Smooth muscle cell (in vitro differentiated cells): ENCODE results near the gene CNOT11. TPM values are rescaled to one million over a fixed set of nuclear protein-coding genes. Genes with fewer than 3 reads are reported as not detected.

Experiments
- DNase-seq: peaks from one replicate; lab custom pipeline; 2025; ENCODE audit not compliant: unreplicated experiment; lab: John Stamatoyannopoulos, UW
- H2AFZ ChIP-seq: fragments of 200-600 bp; sonication (generic); 2 replicates; pipeline ENCODE4 v1.6.0; 2016; ENCODE audit warnings: antibody characterized with exemption, low read depth, mild to moderate bottlenecking
- H3F3A ChIP-seq: fragments of 200-600 bp; sonication (generic); 2 replicates; pipeline ENCODE4 v1.6.0; 2017; ENCODE audit warnings: antibody characterized with exemption, low read depth
- H3K27ac ChIP-seq: fragments of 200-600 bp; sonication (generic); 2 replicates; pipeline ENCODE4 v1.5.1; 2016; ENCODE audit warnings: low read depth, mild to moderate bottlenecking
- H3K27me3 ChIP-seq: fragments of 200-600 bp; sonication (generic); 2 replicates; pipeline ENCODE4 v1.6.1; 2016; ENCODE audit warnings: low read depth, mild to moderate bottlenecking
- H3K36me3 ChIP-seq: fragments of 200-600 bp; sonication (generic); 2 replicates; pipeline ENCODE4 v1.5.1; 2016; ENCODE audit warnings: low read depth
- H3K4me1 ChIP-seq: fragments of 200-600 bp; sonication (generic); 2 replicates; pipeline ENCODE4 v1.5.1; 2016; ENCODE audit warnings: low read depth
- H3K4me2 ChIP-seq: fragments of 200-600 bp; sonication (generic); 2 replicates; pipeline ENCODE4 v1.6.0; 2016; ENCODE audit warnings: mild to moderate bottlenecking
- H3K4me3 ChIP-seq: fragments of 200-600 bp; sonication (generic); 2 replicates; pipeline ENCODE4 v1.5.1; 2016; ENCODE audit warnings: mild to moderate bottlenecking
- H3K79me2 ChIP-seq: fragments of 200-600 bp; sonication (generic); 2 replicates; pipeline ENCODE4 v1.6.0; 2016; ENCODE audit warnings: low read depth, mild to moderate bottlenecking
- H3K9ac ChIP-seq: fragments of 200-600 bp; sonication (generic); 2 replicates; pipeline ENCODE4 v1.6.0; 2016; ENCODE audit warnings: low read depth
- H3K9me3 ChIP-seq: fragments of 200-600 bp; sonication (generic); replicated peaks from 2 replicates; pipeline ENCODE4 v1.5.1; 2016; ENCODE audit warnings: low read depth
- H4K20me1 ChIP-seq: fragments of 200-600 bp; sonication (generic); 2 replicates; pipeline ENCODE4 v1.6.0; 2016; ENCODE audit warnings: low read depth
- whole genome bisulfite sequencing: methylation state at CpG from one replicate; pipeline ENCODE4 v1.1.7; 2016; ENCODE audit warnings: low lambda C conversion rate; 5-methylcytosine and 5-hydroxymethylcytosine counted together
- polyA plus RNA-seq: library from polyadenylated mRNA; unstranded; fragments of >200 nt; fragmentation: Nextera tagmentation; extraction: Ambion mirVana; gene quantifications from 2 replicates; pipeline ENCODE4 v1.2.1, GENCODE V29; 2016
- total RNA-seq: library from RNA; depleted of rRNA; stranded (reverse); fragments of >200 nt; gene quantifications from 2 replicates; pipeline ENCODE4 v1.2.3, GENCODE V29; 2014
- TF ChIP-seq, protein P1 (sequence below): fragments of 200-600 bp; sonication (generic); IDR thresholded peaks from 2 replicates; pipeline ENCODE4 v1.5.1; 2017; ENCODE audit warnings: borderline replicate concordance, mild to moderate bottlenecking, antibody characterized with exemption; ENCODE audit not compliant: insufficient read depth, poor library complexity, severe bottlenecking

Gene CNOT11
- total and polyA plus RNA-seq, 2 experiments from 2014 or later: 50.0 to 65.2 TPM

DNA sequence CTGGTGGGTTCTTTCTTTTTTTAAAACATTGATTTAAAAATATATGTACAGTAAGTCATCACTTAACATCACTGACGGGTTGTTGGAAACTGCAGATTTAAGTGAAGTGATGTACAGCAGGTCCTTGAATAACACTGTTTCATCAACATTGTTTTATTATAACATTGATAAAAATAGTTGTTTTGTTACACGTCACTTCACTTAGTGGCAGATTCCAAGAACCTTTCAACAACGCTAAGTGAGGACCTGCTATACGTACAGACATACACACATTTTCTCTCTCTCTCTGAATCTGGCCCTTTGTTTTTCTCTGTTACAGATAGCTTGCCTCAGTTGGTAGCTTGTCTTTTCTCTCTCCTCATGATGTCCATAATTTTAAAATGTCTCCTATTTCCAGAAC is 9.5 kb downstream of the CNOT11 start:
- Histone ChIP-seq H3K9me3 (no peaks in the 10 kb centered on the region), H3K27ac (no peak overlapping the region), H3K79me2 (peaks cover 20% of the 10 kb centered on the region), H3K4me3 (no peak overlapping the region), H3K36me3 (peaks cover 30% of the 10 kb centered on the region), H2AFZ (no peak overlapping the region), H4K20me1 (peaks cover 30% of the 10 kb centered on the region), H3K9ac (no peak overlapping the region), H3F3A (peaks cover 11% of the 10 kb centered on the region), H3K27me3 (no peaks in the 10 kb centered on the region), H3K4me2 (no peak overlapping the region), H3K4me1 (no peaks in the 10 kb centered on the region)
- WGBS: 100% methylated on average over 4 of the region's 4 CpGs
- TF ChIP-seq, protein P1, sequence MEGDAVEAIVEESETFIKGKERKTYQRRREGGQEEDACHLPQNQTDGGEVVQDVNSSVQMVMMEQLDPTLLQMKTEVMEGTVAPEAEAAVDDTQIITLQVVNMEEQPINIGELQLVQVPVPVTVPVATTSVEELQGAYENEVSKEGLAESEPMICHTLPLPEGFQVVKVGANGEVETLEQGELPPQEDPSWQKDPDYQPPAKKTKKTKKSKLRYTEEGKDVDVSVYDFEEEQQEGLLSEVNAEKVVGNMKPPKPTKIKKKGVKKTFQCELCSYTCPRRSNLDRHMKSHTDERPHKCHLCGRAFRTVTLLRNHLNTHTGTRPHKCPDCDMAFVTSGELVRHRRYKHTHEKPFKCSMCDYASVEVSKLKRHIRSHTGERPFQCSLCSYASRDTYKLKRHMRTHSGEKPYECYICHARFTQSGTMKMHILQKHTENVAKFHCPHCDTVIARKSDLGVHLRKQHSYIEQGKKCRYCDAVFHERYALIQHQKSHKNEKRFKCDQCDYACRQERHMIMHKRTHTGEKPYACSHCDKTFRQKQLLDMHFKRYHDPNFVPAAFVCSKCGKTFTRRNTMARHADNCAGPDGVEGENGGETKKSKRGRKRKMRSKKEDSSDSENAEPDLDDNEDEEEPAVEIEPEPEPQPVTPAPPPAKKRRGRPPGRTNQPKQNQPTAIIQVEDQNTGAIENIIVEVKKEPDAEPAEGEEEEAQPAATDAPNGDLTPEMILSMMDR: no peak
- DNase-seq: no peak

DNA sequence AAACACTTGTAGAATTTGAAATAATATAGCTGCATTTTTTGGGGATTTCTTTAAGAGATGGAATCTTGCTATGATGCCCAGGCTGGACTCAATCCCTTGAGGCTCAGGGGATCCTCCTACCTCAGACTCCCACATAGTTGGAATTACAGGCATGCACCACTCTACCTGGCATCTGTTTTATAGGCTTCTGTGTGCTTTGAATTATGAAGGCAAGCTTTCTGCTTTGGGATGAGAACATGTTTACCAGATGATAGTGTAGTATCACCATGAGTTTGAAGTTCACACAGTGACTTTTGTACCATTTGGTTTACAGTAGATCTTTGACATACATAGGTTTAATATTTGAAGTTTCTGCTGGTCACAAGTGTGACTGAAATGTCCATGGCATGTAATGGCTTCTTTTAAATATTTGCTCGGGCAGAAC is 10.7 kb downstream of the CNOT11 start:
- H3F3A ChIP-seq: peaks cover 15% of the 10 kb centered on the region
- H3K4me1 ChIP-seq: no peaks in the 10 kb centered on the region
- no peak overlapping the region for H3K9ac ChIP-seq
- H3K79me2 ChIP-seq: peaks cover 8% of the 10 kb centered on the region
- no peak overlapping the region for H2AFZ ChIP-seq
- DNase-seq: no peak
- no peak overlapping the region for H3K27ac ChIP-seq
- TF ChIP-seq, protein P1: no peak
- no peaks in the 10 kb centered on the region for H3K27me3 ChIP-seq
- no peak overlapping the region for H3K4me2 ChIP-seq
- H3K36me3 ChIP-seq: peaks cover 30% of the 10 kb centered on the region
- peaks cover 26% of the 10 kb centered on the region for H4K20me1 ChIP-seq
- H3K4me3 ChIP-seq: no peak overlapping the region
- whole genome bisulfite sequencing: 97% methylated on average over 1 of the region's 1 CpG
- no peaks in the 10 kb centered on the region for H3K9me3 ChIP-seq

DNA sequence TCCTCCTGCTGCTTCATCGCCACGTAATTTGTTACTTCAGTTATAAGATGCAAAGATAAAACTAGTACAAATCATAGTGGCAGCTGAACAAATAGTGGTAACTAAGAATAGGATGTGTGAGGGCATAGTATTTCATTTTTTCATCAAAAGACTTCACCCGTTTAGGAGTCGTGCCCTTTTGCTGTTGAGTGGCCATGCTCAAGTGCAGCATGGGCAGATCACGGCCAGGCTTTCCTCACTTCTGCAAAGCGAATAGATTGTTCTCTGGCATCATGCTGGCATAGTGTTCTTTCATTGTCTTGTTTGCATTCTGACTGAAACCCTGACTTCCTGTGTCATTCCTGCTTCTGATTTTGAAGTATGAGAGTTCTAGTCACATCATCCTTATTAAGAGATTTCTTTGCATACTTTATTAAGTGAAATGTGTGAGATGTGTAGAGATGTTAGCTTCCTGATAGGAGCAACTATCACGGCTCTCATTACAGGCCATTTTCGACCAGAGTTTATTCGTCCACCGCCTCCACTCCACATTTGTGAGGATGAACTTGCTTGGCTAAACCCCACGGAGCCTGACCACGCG is 11.8 kb downstream of the CNOT11 start:
- TF ChIP-seq, protein P1: no peak
- no peak for DNase-seq

GRCh38 chr2:101265893-101266499 is 13.3 kb downstream of the CNOT11 start:
- TF ChIP-seq, protein P1: no peak
- DNase-seq: no peak
- Histone ChIP-seq H3K4me3 (no peak overlapping the region), H3K9ac (no peak overlapping the region), H2AFZ (no peak overlapping the region), H4K20me1 (peaks cover 21% of the 10 kb centered on the region), H3K27ac (peak overlapping the region; percentile 61), H3K27me3 (no peaks in the 10 kb centered on the region), H3K79me2 (no peaks in the 10 kb centered on the region), H3K4me1 (no peaks in the 10 kb centered on the region), H3K36me3 (peaks cover 43% of the 10 kb centered on the region), H3F3A (peaks cover 26% of the 10 kb centered on the region), H3K9me3 (no peaks in the 10 kb centered on the region), H3K4me2 (no peak overlapping the region)
- 71% methylated on average over 11 of the region's 11 CpGs for WGBS

More for the DNA sequence above, 11.8 kb downstream of the CNOT11 start:
- Histone ChIP-seq H3K4me2 (no peak overlapping the region), H3K4me3 (no peak overlapping the region), H3K79me2 (no peaks in the 10 kb centered on the region), H3F3A (peaks cover 18% of the 10 kb centered on the region), H2AFZ (no peak overlapping the region), H3K9ac (no peak overlapping the region), H3K27me3 (no peaks in the 10 kb centered on the region), H3K9me3 (no peaks in the 10 kb centered on the region), H4K20me1 (peaks cover 25% of the 10 kb centered on the region), H3K27ac (no peak overlapping the region), H3K4me1 (no peaks in the 10 kb centered on the region), H3K36me3 (peaks cover 32% of the 10 kb centered on the region)
- 95% methylated on average over 13 of the region's 13 CpGs for WGBS
